Neuronal stem cell (in vitro differentiated cells): ENCODE data around the gene NAALADL2. TPM values are rescaled to one million over a fixed set of nuclear protein-coding genes. Genes with fewer than 3 reads are reported as not detected.

Experiments used
- DNase-seq: peaks from one replicate; pipeline ENCODE4 v3.0.0-alpha.2; 2013; ENCODE audit warnings: low spot score
- H2AFZ ChIP-seq: one replicate; pipeline ENCODE4 v1.6.1; 2013; ENCODE audit warnings: mild to moderate bottlenecking, low read length, inconsistent platforms
- H2AK5ac ChIP-seq: 2 replicates; pipeline ENCODE4 v1.6.1; 2013; ENCODE audit warnings: low read depth, mild to moderate bottlenecking, inconsistent platforms, low read length, moderate library complexity, mixed read lengths
- H2BK120ac ChIP-seq: 2 replicates; pipeline ENCODE4 v1.6.1; 2013; ENCODE audit warnings: low read depth, mild to moderate bottlenecking, inconsistent platforms, low read length, moderate library complexity, mixed read lengths
- H2BK12ac ChIP-seq: one replicate; pipeline ENCODE4 v1.6.1; 2013; ENCODE audit warnings: low read length, inconsistent platforms
- H2BK15ac ChIP-seq: 2 replicates; pipeline ENCODE4 v1.6.1; 2013; ENCODE audit warnings: mild to moderate bottlenecking, low read length, inconsistent platforms, mixed read lengths
- H2BK5ac ChIP-seq: one replicate; pipeline ENCODE4 v1.6.1; 2013; ENCODE audit warnings: inconsistent platforms, mild to moderate bottlenecking, low read length, moderate library complexity
- H3K14ac ChIP-seq: one replicate; pipeline ENCODE4 v1.6.1; 2013; ENCODE audit warnings: low read length, inconsistent platforms
- H3K18ac ChIP-seq: 2 replicates; pipeline ENCODE4 v1.6.1; 2013; ENCODE audit warnings: low read length, inconsistent platforms
- H3K23ac ChIP-seq: 2 replicates; pipeline ENCODE4 v1.6.1; 2013; ENCODE audit warnings: low read depth, mild to moderate bottlenecking, mixed read lengths, low read length, inconsistent platforms; ENCODE audit not compliant: poor library complexity
- H3K27ac ChIP-seq: replicated peaks from 3 replicates; pipeline ENCODE4 v1.5.1; 2013; ENCODE audit warnings: low read length, inconsistent platforms
- H3K27me3 ChIP-seq, 3 experiments: 2 replicates each; pipeline ENCODE4 v1.6.1; 2013; ENCODE audit warnings: low read length in 3 of 3, mild to moderate bottlenecking in 2 of 3, inconsistent platforms in 1 of 3, low read depth in 1 of 3, mixed read lengths in 1 of 3, moderate library complexity in 1 of 3; ENCODE audit not compliant: control insufficient read depth in 3 of 3, insufficient read depth in 3 of 3
- H3K36me3 ChIP-seq, 2 donors: replicated peaks in 1 of 2; 2 replicates each; pipeline ENCODE4 v1.6.1; 2013; ENCODE audit warnings: low read length in 2 of 2; ENCODE audit not compliant: control insufficient read depth in 2 of 2, insufficient read depth in 2 of 2
- H3K4ac ChIP-seq: 2 replicates; pipeline ENCODE4 v1.6.1; 2013; ENCODE audit warnings: inconsistent platforms, mild to moderate bottlenecking, low read length, moderate library complexity
- H3K4me1 ChIP-seq, 2 donors: 1 replicate in 1 of 2; 2 replicates in 1 of 2; pipeline ENCODE4 v1.6.1; 2013; ENCODE audit warnings: low read length in 2 of 2, low read depth in 1 of 2; ENCODE audit not compliant: control insufficient read depth in 2 of 2, insufficient read depth in 1 of 2
- H3K4me2 ChIP-seq: one replicate; pipeline ENCODE4 v1.6.1; 2013; ENCODE audit warnings: mild to moderate bottlenecking, low read length, inconsistent platforms; ENCODE audit not compliant: insufficient read depth, poor library complexity, severe bottlenecking
- H3K4me3 ChIP-seq, 2 donors: 2 replicates each; pipeline ENCODE4 v1.5.1; 2013; ENCODE audit warnings: low read length in 2 of 2, mild to moderate bottlenecking in 2 of 2, inconsistent platforms in 1 of 2, moderate library complexity in 1 of 2
- H3K79me1 ChIP-seq: one replicate; pipeline ENCODE4 v1.6.1; 2013; ENCODE audit warnings: low read depth, mild to moderate bottlenecking, inconsistent platforms, low read length, moderate library complexity
- H3K9ac ChIP-seq: one replicate; pipeline ENCODE4 v1.6.1; 2013; ENCODE audit warnings: mild to moderate bottlenecking, low read depth, low read length, inconsistent platforms; ENCODE audit not compliant: poor library complexity
- H3K9me3 ChIP-seq, 2 donors: replicated peaks in 1 of 2; 2 replicates each; pipeline versions ENCODE3 to v1.6.1; 2013; ENCODE audit warnings: low read length in 2 of 2, mild to moderate bottlenecking in 2 of 2, inconsistent platforms in 1 of 2, low read depth in 1 of 2, mixed read lengths in 1 of 2, moderate library complexity in 1 of 2; ENCODE audit not compliant: control insufficient read depth in 2 of 2, insufficient read depth in 1 of 2
- H4K8ac ChIP-seq: one replicate; pipeline ENCODE4 v1.6.1; 2013; ENCODE audit warnings: low read depth, mild to moderate bottlenecking, inconsistent platforms, low read length, moderate library complexity
- H4K91ac ChIP-seq: one replicate; pipeline ENCODE4 v1.6.1; 2013; ENCODE audit warnings: low read length, low read depth, mild to moderate bottlenecking, inconsistent platforms; ENCODE audit not compliant: poor library complexity
- WGBS, 2 donors: extraction: QIAGEN DNeasy Blood & Tissue Kit; methylation state at CpG; one replicate each; pipeline ENCODE4 v1.1.7; 2013; ENCODE audit warnings: missing lambda C conversion rate in 2 of 2, mixed read lengths in 1 of 2; ENCODE audit not compliant: insufficient read length in 2 of 2, insufficient replicate concordance in 1 of 2; ENCODE audit errors: extremely low coverage in 2 of 2; 5-methylcytosine and 5-hydroxymethylcytosine counted together
- polyA plus RNA-seq, 2 experiments: library from polyadenylated mRNA; stranded (reverse); fragments of 200-250 nt; gene quantifications; one replicate each; pipeline ENCODE4 v1.2.3, GENCODE V29; 2013

The NAALADL2 gene
- polyA plus RNA-seq (2013, experiment 1 of 2): 1.4 TPM
- polyA plus RNA-seq (2013, experiment 2 of 2): 0.91 TPM

GRCh38 chr3:174859114-174859735 is at the start of gene NAALADL2:
Gene NAALADL2 (plus strand): TSS chr3:174859334.
- H3K27ac ChIP-seq: no peak within 1 kb of the TSS

GRCh38 chr3:174810254-174810653 is 48.9 kb upstream of the NAALADL2 start:
- no peak overlapping the region for H2BK5ac ChIP-seq
- no peaks in the 10 kb centered on the region for H3K4me1 ChIP-seq
- no peak for DNase-seq
- H4K8ac ChIP-seq: no peak overlapping the region
- H4K91ac ChIP-seq: no peak overlapping the region
- no peak overlapping the region for H3K14ac ChIP-seq
- H3K27ac ChIP-seq: no peak overlapping the region
- H3K4ac ChIP-seq: no peak overlapping the region
- H2AFZ ChIP-seq: no peak overlapping the region
- no peak overlapping the region for H2BK15ac ChIP-seq
- H3K9me3 ChIP-seq: peaks cover 2 to 3% of the 10 kb centered on the region in 2 donors
- H3K27me3 ChIP-seq: no peaks in the 10 kb centered on the region
- H3K79me1 ChIP-seq: no peaks in the 10 kb centered on the region
- no peak overlapping the region for H3K4me3 ChIP-seq
- no peak overlapping the region for H3K23ac ChIP-seq
- no peak overlapping the region for H2BK12ac ChIP-seq
- no peak overlapping the region for H3K18ac ChIP-seq
- no peak overlapping the region for H3K4me2 ChIP-seq
- H3K36me3 ChIP-seq: no peaks in the 10 kb centered on the region
- H2AK5ac ChIP-seq: no peak overlapping the region
- no peak overlapping the region for H3K9ac ChIP-seq
- H2BK120ac ChIP-seq: no peak overlapping the region

More at GRCh38 chr3:174859114-174859735, at the start of gene NAALADL2:
- Histone ChIP-seq H2AFZ (no peak within 1 kb of the TSS), H2BK15ac (no peak within 1 kb of the TSS), H3K9me3 (no peaks in the 10 kb centered on the region), H4K91ac (no peak within 1 kb of the TSS), H3K79me1 (no peaks in the 10 kb centered on the region), H2BK120ac (no peak within 1 kb of the TSS), H3K4me1 (no peaks in the 10 kb centered on the region), H3K4me2 (no peak within 1 kb of the TSS), H3K4ac (no peak within 1 kb of the TSS), H3K9ac (no peak within 1 kb of the TSS), H3K4me3 (no peak within 1 kb of the TSS), H3K18ac (no peak within 1 kb of the TSS), H4K8ac (no peak within 1 kb of the TSS), H3K23ac (no peak within 1 kb of the TSS), H3K36me3 (no peaks in the 10 kb centered on the region), H2BK5ac (no peak within 1 kb of the TSS), H2AK5ac (no peak within 1 kb of the TSS), H3K14ac (no peak within 1 kb of the TSS), H3K27me3 (no peaks in the 10 kb centered on the region), H2BK12ac (no peak within 1 kb of the TSS)
- no peak for DNase-seq
- no CpG with 5 or more reads among the region's 5 CpGs for WGBS, 2 donors

- H2BK15ac ChIP-seq: no peak overlapping the region
- no peak overlapping the region for H3K9ac ChIP-seq
- H4K91ac ChIP-seq: no peak overlapping the region
- no peak overlapping the region for H3K23ac ChIP-seq
- no peak overlapping the region for H3K14ac ChIP-seq
- H3K9me3 ChIP-seq: peaks cover 2 to 3% of the 10 kb centered on the region in 2 donors
- no peak overlapping the region for H2BK12ac ChIP-seq
- no peak overlapping the region for H3K4me3 ChIP-seq
- H3K4ac ChIP-seq: no peak overlapping the region
- H3K4me1 ChIP-seq: no peaks in the 10 kb centered on the region
- no peaks in the 10 kb centered on the region for H3K79me1 ChIP-seq
- H3K27ac ChIP-seq: no peak overlapping the region
- H3K27me3 ChIP-seq: no peaks in the 10 kb centered on the region
- H3K36me3 ChIP-seq: no peaks in the 10 kb centered on the region
- no peak overlapping the region for H2AFZ ChIP-seq
- WGBS, 2 donors: no CpG with 5 or more reads among the region's 4 CpGs
- H2BK120ac ChIP-seq: no peak overlapping the region
- H2BK5ac ChIP-seq: no peak overlapping the region
- H2AK5ac ChIP-seq: no peak overlapping the region
- DNase-seq: no peak
- H4K8ac ChIP-seq: no peak overlapping the region
- H3K4me2 ChIP-seq: no peak overlapping the region
- no peak overlapping the region for H3K18ac ChIP-seq
These were observed 46.8 kb upstream of the NAALADL2 start for GRCh38 chr3:174812172-174812862.

GRCh38 chr3:174815750-174816149 is 43.4 kb upstream of the NAALADL2 start:
- no CpG with 5 or more reads among the region's 1 CpG for WGBS, 2 donors
- H3K4ac ChIP-seq: no peak overlapping the region

More at GRCh38 chr3:174815750-174816149, 43.4 kb upstream of the NAALADL2 start:
- no peak overlapping the region for H2BK12ac ChIP-seq
- no peak overlapping the region for H2BK120ac ChIP-seq
- no peaks in the 10 kb centered on the region for H3K27me3 ChIP-seq
- H3K23ac ChIP-seq: no peak overlapping the region
- H3K4me1 ChIP-seq: no peaks in the 10 kb centered on the region
- H3K4me2 ChIP-seq: no peak overlapping the region
- H2AFZ ChIP-seq: no peak overlapping the region
- H3K18ac ChIP-seq: no peak overlapping the region
- H4K8ac ChIP-seq: no peak overlapping the region
- DNase-seq: no peak
- H3K36me3 ChIP-seq: no peaks in the 10 kb centered on the region
- no peak overlapping the region for H4K91ac ChIP-seq
- H3K4me3 ChIP-seq: no peak overlapping the region
- no peaks in the 10 kb centered on the region for H3K79me1 ChIP-seq
- no peak overlapping the region for H2AK5ac ChIP-seq
- H3K9me3 ChIP-seq: peaks cover under 1 to 1% of the 10 kb centered on the region in 2 donors
- no peak overlapping the region for H3K27ac ChIP-seq
- H3K14ac ChIP-seq: no peak overlapping the region
- H2BK5ac ChIP-seq: no peak overlapping the region
- H2BK15ac ChIP-seq: no peak overlapping the region
- H3K9ac ChIP-seq: no peak overlapping the region
